Uterus (tissue), 2 donors: ENCODE data around the gene CCHCR1.
"Not testable (repeated sequence)": the region's sequence is repeated elsewhere in the genome, so short reads cannot be mapped to it uniquely, and the experiment has no call there.

Experiments
- CTCF ChIP-seq, 4 experiments: fragments of 200-600 bp in 2 of 4; fragments of 450-650 bp in 2 of 4; sonication (generic) in 2 of 4; IDR thresholded peaks; one replicate each; pipeline ENCODE4 v1.5.1; 2016 to 2019; ENCODE audit warnings: antibody characterized with exemption in 4 of 4, mild to moderate bottlenecking in 2 of 4, moderate library complexity in 1 of 4
- POLR2A ChIP-seq, 2 donors: fragments of 450-650 bp; IDR thresholded peaks; one replicate each; pipeline ENCODE4 v1.6.1; 2016; ENCODE audit warnings: antibody characterized with exemption in 2 of 2, mild to moderate bottlenecking in 1 of 2, moderate library complexity in 1 of 2

- not testable (repeated sequence) for TF ChIP-seq CTCF, POLR2A (IDR thresholded peaks at IDR 0.05)
These were observed 37.8 kb upstream of the CCHCR1 start for GRCh38 chr6:31195308-31195979.
